A673 (cell line): ENCODE measurements around the gene MMRN1.

ENCODE experiments used
- EZH2 ChIP-seq: fragments of 200-600 bp; sonication (generic); IDR thresholded peaks from 2 replicates; pipeline ENCODE4 v1.6.1; 2017; ENCODE audit warnings: borderline replicate concordance, low read depth, mild to moderate bottlenecking, mixed read lengths, antibody characterized with exemption, low read length; ENCODE audit not compliant: poor library complexity, severe bottlenecking
- TF ChIP-seq, protein P1 (sequence below): fragments of 300-800, 200-600 bp; sonication (generic); conservative IDR thresholded peaks from 2 replicates; pipeline ENCODE4 v1.5.1; 2017; ENCODE audit warnings: low read depth, mild to moderate bottlenecking, antibody characterized with exemption, low read length, moderate library complexity, mixed read lengths

- TF ChIP-seq, protein P1, sequence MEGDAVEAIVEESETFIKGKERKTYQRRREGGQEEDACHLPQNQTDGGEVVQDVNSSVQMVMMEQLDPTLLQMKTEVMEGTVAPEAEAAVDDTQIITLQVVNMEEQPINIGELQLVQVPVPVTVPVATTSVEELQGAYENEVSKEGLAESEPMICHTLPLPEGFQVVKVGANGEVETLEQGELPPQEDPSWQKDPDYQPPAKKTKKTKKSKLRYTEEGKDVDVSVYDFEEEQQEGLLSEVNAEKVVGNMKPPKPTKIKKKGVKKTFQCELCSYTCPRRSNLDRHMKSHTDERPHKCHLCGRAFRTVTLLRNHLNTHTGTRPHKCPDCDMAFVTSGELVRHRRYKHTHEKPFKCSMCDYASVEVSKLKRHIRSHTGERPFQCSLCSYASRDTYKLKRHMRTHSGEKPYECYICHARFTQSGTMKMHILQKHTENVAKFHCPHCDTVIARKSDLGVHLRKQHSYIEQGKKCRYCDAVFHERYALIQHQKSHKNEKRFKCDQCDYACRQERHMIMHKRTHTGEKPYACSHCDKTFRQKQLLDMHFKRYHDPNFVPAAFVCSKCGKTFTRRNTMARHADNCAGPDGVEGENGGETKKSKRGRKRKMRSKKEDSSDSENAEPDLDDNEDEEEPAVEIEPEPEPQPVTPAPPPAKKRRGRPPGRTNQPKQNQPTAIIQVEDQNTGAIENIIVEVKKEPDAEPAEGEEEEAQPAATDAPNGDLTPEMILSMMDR = no peak
- TF ChIP-seq EZH2 = no peak
Observed at GRCh38 chr4:89995814-89996213, 101.2 kb downstream of the MMRN1 start.
